Measurements from ENCODE around the gene GPX2.

The GPX2 gene

GRCh38 chr14:64912261-64912660, 30.3 kb downstream of the GPX2 start:
- DNase-seq: no peak

GRCh38 chr14:64910847-64911495, 31.6 kb downstream of the GPX2 start:
- DNase-seq: no peak

GRCh38 chr14:64906022-64906421, 36.5 kb downstream of the GPX2 start:
- no peak for DNase-seq

- no peak for DNase-seq
Measured at GRCh38 chr14:64899958-64900357, 42.6 kb downstream of the GPX2 start.

- DNase-seq: peak; percentile 53
Measured at GRCh38 chr14:64891839-64892375, 50.6 kb downstream of the GPX2 start.

- no peak for DNase-seq
Measured at GRCh38 chr14:64891173-64891838, 51.2 kb downstream of the GPX2 start.

- no peak for DNase-seq
Measured at GRCh38 chr14:64889352-64889751, 53.2 kb downstream of the GPX2 start.

All from NCI-H1436 treated with DMSO at 0.1 percent for 48 hours (cell line).